Suppressor macrophage treated with lipopolysaccharide for 1 hour (primary cell): ENCODE results near the gene SIGLEC12.
"Not testable (repeated sequence)": the region's sequence is repeated elsewhere in the genome, so short reads cannot be mapped to it uniquely, and the experiment has no call there.

Experiments used
- DNase-seq, 3 donors: peaks; one replicate each; pipeline ENCODE4 v3.0.0-alpha.2; 2020 to 2022

The SIGLEC12 gene

DNA sequence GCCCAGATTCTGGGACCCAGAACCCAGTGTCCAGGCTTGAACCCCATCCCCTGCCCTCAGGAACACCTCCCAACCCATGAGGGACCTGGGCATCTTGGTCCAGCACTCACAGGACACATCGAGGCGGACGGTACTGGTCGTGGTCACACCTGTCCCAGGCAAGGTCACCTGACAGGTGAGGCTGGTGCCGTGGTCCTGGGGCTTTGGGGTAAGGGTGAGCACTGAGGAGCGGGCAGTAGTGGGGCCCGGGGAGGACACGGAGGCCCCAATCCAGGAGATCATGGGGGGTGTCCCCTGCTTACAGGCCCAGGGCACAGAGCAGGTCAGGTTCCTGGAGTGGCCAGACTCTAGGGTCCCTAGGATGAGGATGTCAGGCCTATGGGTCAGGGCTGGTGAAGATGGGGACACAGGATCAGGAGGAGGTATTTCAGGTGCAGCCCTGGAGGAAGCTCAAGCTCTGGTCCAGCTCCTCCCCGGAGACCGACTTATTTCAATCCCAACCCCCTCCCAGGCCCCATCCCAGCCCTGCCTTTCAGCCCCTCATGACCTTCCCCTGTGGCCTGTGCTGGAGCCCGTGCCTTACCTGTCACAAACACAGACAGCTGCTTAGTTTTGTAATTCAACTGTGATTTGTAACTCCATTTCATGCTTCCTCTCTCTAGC is 44.1 kb downstream of the SIGLEC12 start:
- no peak for DNase-seq

DNA sequence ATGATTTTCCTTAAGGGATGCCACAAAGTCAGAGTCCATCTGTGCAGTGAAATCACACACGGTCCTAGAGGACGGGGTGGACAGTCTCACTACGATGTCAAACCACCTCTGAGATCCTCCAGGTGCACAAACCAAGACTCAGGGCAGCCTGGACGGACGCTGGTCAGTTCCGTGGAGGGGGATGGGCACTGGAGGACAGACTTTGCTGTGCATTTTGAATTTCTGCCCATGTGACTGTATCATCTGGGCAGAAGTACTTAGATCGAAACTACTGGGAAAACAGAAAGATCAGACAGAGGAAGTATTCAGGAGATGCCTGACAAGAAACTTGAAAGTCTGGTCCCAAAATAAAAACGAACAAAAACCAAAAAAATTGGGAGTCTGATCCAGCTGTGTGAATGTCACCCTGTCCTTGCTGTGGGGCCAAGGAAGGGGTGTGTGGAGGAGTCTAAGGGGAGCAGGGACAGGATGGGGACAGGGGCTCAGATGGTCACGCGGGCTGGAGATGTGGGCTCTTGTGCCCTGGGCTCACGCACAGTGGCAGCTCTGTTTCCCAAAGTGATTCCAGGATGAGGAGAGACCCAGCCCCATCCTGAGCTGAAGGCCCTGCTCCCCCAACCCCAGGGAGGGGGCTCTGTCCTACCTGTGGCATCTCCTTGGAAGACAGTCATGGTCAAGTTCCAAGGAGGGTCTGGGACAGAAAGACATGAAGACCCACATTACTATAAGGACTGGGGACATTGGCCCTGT is 44.9 kb downstream of the SIGLEC12 start:
- DNase-seq, result no peak

DNA sequence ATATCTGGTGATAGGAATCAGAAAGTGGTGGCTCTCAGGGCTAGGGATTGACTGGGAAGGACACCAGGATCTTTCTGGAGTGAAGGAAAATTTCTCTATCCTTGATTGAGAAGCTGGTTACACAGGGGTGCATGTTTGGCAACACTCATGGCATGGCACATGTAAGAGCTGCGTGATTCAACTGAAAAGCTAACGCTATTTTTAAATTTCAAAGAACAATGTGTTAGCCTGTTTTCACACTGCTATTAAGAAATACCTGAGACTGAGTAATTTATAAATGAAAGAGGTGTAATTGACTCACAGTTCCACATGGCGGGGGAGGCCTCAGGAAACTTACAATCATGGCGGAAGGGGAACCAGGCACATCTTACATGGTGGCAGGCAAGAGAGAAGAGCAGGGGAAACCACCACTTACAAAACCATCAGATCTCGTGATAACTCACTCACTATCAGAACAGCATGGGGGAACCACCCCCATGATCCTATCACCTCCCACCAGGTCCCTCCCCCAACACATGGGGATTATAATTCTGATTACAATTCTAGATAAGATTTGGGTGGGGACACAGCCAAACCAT is 50.8 kb downstream of the SIGLEC12 start:
- no peak for DNase-seq

DNA sequence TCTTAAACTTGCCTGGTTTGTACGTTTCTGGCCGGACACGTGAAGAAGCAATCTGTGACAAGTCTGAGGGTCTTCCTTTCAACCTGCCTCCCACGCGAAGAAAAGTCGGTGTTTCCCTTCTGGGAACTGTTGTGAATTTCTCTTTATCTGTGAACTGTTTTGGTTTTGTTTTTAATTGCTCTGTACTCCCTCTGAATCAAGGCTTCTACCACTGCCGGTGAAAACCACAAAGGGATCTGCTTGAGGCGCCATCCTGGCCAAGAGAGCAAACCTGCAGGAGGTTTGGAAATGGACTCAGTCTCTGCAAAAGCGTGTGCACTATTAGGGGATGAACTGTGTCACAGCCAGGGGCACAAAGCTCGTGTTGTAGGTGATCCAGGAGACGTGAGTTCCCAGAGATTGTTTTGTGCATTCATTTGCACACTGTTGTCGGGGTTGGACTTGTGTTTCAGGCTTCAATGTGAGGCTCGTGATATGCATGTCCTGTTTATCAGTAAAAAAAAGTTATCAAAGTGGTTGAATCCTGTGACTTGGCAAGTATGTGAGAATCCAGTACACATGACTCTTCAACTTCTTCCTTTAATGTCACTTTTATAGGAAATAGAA is 53.1 kb downstream of the SIGLEC12 start:
- DNase-seq, result peak in 2 of 3 donors; percentile 30 to 35

DNA sequence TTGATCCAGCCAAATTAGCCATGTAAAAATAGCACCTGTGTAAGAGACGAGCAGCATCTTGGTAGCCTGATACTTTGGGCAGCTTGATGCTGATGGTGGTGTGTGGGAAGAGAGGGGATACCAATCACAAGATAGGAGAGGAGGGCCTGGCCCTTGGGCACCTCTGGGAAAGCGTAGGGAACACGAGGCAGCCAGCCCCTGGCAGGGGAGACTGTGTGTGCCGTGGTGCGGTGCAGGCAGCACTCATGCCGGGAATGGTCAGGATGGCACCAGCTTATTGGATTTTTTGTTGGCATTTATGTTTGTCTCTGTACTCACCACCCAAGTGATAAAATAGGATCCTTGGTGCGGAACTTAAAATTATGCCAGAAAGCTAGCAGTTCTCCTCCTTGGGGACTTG is 53.6 kb downstream of the SIGLEC12 start:
- no peak for DNase-seq

DNA sequence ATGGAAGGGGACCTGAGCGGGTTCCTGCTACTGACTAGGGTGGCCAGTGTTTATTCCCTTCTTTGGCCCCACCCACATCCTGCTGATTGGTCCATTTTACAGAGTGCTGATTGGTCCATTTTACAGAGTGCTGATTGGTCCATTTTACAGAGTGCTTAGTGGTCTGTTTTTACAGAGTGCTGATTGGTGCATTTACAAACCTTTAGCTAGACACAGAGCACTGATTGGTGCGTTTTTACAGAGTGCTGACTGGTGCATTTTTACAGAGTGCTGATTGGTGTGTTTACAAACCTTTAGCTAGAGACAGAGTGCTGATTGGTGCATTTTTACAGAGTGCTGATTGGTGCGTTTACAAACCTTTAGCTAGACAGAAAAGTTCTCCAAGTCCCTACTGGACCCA is 54.1 kb downstream of the SIGLEC12 start:
- DNase-seq, result not testable (repeated sequence)

DNA sequence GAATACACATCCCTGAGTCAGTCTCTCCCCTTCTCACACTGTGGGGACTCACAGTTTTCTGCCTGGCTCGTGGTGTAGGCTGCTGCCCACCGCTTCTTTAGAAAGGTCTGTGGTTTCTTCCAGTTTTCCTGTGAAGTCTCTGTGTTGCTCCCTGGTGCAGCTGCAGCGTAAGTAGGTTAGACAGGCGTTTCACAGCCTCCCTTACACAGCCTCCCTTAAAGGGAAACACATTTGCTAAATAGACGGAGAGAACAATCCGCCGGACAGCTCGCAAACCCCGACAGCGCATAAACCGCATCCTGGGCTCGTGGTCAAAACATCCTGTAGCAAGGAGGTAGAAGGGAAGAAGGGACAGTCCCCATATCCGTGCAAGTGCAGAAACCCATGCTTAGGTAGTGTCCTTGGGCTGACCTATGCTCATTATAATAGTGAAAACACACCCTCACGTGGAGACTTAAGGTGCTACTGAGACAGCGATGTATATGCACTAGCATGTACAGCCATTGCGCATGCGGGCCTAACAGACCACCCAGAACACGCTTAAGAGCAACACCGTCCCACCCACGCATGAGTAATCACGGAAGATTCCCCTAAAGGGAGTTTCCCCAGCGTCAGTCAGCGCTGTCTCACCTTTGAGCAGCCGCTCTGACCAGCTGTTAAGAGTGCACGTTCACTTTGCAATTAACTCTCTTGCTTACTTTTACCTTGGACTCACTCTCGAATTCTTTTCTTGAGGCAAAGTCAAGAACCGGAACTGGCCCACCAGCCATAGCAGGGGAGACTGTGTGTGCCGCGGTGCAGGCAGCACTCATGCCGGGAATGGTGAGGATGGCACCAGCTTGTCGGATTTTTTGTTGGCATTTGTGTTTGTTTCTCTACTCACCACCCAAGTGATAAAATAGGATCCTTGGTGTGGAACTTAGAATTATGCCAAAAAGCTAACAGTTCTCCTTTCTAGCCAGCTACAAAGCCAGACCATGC is 59.9 kb downstream of the SIGLEC12 start:
- peak; percentile 87 to 89 (median 88) for DNase-seq
